Measurements from ENCODE around the gene IFITM10.
A peak's percentile ranks its signal among the peaks of the same experiment; 100 is the strongest.

Gene IFITM10

DNA sequence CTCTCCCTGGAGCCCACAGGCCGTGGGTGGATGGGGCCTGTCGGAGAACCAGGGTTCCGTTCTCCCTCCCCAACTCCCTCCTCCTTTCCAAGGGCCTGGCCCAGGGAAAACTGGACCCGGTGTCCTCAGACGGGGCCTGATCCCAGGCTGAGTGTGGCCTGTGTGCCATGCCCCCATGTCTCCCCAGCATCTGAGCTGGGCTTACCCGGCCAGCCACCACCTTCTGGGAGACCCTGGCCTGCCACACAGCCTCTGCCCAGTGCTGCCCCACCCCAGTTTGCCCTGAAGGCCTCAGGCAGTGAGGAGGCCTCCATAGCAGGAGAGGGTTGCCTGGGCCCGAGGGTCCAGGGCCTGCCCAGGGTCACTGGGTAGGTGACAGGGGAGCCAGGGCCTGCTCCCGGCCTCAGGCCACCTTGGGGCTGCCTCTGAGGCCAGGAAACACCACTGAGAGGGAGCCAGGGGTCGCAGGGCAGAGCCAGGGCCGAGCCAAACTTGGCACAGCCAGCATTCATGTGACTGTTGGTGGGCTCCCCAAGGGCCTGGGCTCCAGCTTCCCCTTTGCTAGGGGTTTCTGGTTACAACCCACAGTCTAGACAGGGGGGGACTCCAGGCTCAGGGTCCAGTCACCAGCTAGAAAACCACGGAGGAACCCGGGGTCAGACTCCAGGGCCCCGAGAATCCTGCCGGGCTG, 590 bp upstream of the IFITM10 start:
- DNase-seq, result no peak

DNA sequence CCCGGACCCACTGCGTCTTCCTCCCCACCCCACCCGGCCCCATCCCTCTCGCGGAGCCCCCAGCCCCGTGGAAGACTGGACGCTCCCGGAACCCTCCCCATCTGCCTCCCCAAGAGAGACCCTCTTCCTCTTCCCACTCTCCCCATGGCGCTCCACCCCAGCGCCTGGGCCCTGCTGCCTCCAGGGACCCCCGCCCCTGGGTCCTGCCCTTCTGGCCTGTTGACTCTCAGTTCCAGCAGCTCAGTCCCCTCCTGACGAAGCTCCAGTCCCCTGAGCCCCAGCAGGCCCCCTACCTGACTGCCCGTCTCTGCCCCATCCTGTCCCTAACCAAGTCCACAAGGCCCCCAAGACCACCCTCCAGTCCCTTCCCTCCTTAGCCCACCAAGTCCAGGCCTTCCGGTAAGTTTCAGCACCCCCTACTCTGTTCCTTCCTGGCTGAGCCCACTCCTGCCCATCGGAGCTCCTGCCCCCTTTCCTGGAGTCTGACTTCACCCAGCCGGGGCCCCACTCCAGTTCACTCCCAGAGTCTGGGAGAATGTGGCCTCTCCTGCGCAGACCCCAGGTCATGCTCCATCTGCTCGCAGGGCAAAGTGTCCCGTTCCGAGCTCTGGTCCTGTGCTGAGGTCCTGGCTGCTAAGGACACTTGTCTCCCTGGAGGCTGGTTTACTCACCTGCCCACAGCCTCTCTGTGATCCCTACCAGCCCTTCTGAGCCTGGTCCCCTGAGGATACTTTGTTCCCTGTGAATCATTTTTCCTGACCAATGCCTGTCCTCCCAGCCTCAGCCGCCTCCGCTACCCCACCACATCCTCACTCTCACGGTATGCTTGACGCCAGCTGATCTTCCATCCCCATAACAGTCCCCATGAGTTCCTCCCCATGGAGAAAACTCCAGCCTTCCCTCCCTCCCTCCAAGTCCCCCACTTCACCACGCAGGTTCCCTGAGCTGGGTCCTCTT, 722 bp downstream of the IFITM10 start:
- no peak for DNase-seq

DNA sequence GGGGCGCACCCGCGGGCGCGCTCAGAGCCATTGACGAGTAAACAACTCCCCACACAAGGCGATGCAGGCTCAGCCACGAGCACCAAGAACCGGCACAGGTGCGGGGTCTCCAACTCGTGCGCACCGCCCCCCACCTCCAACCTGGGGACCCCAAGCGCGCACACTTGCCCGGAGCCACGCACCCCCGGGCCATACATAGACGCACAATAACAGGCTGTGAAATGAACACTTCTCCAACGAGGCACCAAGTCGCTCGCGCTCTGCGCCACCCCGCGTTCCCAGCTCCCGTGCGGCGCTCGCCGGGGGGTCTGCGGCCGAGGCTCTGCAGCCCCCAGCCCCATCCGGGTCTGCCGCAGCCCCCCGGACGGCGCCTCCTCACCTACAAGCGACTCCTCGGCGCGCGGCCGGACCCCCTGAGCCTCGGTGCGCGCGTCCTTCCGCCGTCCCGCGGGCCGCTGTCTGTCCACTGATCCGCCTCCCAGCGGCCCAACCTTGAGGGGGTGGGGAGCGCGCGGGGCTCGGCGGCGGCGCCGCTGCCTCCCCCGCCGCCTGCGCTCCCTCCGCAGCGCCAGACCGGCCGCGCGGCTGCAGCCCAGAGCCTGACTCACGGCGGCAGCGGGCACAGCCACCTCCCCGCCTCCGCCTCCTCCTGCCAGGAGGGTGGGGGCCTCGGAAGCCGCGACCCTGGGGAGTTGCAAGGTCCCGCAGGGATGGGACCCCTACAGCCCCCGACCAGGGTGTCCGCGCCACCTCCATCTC, 1.6 kb downstream of the IFITM10 start:
- peak; percentile 15 for DNase-seq

DNA sequence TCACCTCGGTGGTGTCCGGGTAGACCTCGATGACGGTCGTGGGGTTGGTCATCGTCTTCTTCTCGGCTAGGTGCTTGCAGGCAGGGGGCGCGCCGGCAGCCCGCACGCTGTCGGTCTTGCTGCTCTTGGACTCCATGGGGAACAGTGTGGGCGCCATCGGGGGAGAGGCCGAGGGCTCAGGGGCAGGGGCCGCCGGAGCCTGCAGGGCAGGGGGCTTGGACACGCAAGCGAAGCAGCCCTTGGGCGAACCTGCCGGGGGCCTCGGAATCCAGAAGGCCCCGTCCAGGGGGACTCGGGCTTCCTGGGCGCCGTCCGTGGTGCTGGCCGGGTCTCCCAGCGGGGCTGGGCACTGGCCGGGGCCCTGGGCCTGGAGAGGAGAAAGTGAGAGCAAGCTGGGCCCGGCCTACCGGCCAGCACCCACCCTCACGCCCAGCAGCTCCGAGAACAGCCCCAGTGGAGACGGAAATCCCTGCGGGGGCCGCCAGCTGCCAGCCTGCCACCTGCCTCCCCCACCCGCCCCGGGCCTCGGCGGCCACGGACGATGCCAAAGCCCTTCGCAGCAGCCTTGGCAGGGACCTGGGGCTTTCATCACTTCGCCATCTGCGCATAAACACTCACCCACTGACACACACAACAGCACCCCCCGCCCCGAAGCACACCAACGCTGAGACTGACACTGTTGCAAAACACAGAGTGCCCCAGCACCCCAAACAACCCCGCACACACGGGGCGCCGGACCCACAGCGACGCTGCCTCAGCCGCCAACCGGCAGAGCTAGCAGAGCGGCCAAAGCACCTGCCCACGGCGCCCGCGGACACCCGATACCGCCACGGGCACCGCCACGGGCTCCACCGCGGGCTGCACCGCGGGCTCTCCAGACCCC, 2.4 kb downstream of the IFITM10 start:
- peak; percentile 27 for DNase-seq

DNA sequence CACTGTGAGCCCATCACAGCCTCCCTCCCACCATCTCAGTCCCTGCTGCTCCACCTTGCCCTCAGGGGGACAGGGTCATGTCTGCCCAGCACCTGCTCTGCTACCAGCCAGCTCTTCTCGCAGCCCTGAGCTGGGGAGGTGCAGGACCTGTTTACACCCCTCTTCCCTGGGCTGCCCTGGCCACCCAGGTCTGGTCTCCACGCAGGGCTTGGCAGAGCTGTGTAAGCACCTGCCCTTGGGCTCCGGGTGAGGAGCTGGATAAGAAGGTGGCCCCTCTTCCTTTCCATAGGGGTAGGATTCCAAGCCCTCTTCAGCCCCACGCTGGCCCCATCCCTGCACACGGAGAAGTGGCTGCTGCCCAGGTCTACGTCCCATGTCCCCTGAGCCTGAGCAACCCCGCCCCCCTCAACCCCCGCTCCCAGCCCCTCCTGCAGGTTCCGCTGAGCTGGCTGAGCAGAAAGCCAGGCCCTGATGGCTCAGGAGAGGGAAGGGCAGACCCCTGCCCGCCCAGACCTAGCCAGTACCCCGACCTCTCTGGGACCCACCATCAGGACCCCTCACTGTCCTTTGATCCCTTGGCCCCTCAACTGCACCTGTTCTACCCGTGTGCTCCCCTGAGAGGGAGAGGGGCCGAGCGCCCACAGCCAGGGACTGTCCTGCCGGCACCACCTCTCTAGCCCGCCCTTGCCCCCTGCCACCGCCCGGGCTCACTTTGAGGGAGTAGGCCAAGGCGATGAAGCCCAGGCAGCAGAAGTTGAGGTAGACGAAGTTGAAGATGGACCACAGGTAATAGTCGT, 3.2 kb downstream of the IFITM10 start:
- DNase-seq, result no peak

DNA sequence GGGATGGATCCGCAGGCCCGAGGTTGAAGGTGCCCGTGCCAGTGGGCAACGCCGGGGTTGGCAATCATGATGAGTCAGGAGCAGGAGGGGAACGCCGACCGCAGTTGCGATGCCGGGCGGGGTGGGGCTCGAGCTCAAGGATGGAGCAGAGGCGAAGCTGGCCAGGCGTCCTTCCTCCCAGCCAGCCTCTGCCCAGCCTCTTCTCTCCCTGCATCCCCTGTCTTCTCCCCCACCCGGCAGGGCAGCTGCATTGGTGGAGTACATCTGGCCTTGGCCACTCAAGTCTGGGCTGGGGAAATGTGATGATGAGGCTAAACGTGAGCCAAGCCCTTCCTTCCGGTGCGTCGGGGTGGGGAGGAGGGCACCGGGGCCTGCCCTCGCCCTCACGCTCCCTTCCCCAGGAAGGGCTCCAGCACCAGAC, 3.9 kb downstream of the IFITM10 start:
- no peak for DNase-seq

DNA sequence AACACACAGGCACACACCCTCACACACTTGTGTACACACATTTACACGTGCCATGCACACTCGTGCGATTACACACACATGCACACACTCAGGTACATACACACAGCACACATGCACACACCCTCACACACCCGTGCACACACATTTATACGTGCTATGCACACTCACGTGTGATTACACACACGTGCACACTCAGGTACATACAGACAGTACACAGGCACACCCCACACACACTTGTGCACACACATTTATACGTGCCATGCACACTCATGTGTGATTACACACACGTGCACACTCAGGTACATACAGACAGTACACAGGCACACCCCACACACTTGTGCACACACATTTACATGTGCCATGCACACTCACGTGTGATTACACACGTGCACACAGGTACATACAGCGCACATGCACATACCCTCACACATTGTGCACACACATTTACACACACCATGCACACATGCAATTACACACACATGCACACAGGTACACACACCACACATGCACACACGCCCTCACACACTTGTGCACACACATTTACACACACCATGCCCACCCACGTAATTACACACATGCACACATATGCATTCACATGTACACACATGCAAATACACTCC, 4.6 kb downstream of the IFITM10 start:
- DNase-seq, result no peak

DNA sequence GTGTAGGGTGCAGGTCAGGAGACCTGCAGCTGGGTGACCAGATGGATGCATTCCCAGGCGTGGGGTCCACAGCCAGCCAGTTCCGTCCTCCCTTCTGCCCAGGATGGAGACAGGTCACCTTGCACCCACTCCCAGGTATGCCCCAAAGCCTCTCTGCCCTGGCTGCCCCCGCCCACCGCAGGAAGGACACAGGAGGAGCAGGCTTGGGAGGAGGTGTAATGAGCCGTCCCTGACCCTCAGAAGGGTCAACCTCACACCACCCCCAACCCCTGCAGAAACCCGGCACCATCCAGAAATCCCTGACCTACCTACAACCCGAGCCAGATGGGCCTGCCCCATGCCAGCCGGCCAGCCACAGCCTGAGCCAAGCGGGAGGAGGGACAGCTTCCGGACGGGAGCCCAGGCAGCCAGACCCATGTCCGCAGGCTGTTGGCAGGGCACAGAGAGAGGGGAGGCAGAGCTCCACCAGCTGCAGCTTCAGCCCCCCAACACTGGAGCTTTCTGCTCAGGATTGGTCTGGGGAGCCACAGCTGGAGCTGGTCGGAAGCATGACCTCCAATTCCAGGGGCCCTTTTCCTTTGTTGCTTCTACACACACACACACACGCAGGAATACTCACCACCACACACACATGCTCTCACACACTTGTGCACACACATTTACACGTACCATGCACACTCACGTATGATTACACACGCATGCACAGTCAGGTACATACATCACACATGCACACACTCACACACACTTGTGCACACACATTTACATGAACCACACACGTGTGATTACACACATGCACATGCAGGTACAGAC, 5.3 kb downstream of the IFITM10 start:
- no peak for DNase-seq

DNA sequence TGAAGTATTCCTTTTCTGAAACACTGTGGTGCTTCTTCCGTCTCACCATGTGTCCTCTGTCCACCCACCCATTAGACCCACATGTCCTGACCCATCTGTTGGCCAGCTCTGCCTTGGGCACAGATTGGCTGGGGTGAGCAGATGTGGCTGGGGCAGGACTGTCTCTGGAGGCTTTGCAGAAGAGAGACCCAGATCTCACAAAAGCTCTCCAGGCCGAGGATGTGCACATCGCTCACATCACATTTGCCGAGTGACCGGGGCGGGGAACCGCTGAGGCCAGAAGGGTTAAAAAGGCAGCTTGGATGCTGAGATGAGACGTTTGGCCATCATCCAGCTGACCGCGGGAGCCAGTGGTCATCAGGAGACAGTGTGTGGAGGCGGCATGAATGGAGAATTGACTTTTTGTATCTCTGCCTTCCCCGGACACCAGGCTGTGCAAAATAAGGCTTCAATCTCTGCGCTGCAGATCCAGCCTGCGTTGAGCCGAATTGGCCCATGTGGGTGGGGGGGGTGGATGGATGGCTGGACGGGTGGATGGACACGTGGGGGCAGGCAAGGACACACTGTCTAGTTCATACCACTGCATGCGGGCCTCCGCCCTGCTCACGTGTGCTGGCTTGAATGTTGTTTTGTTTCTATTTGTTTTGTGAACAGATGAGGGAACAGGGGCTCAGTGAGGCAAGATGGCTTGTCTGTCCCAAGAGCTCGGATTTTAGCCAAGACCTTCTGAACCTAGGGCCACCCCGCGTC, 6.1 kb downstream of the IFITM10 start:
- no peak for DNase-seq

DNA sequence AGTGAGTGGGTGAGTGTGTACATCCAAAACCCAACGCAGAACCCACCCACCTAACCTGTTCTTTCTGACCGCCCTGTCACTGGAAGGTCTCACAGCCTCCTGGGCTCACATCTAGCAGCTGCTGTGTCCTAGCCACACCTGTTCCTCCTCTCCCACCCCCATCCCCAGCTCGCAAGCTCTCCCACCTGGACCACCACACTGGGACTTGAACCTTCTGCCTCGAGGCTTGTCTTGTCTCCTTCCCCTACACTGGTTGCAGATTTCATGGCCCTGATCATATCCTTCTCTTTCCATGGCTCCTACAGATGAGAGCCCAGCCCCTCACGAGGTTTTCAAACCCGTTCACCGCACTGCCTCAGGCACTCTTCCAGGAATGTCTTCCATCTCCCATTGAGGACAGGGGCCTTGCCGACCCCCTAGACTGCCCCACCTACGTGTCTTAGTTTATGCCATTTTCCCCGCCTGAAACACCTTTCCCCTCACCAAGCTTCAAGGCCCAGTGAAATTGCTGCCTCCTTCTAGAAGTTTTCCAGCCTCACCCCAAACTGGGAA, 6.7 kb downstream of the IFITM10 start:
- no peak for DNase-seq

DNA sequence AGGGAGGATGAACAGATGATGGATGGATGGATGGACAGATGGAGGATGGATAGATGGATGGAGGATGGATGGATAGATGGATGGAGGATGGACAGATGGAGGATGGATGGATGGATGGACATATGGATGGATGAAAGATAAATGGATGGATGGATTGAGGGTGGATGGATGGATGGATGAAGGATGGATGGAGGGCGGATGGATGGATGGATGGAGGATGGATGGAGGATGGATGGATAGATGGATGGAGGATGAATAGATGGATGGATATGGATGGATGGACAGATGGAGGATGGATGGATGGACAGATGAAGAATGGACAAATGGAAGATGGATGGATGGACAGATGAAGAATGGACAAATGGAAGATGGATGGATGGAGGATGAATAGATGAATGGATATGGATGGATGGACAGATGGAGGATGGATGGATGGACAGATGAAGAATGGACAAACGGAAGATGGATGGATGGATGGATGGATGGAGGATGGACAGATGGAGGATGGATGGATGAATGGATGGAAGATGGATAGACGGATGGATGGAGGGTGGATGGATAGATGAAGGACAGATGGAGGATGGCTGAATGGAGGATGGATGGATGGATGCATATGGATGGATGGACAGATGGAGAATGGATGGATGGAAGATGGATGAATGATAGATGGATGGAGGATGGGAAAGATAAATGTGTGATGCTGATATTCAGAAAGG, 7.4 kb downstream of the IFITM10 start:
- DNase-seq, result no peak

DNA sequence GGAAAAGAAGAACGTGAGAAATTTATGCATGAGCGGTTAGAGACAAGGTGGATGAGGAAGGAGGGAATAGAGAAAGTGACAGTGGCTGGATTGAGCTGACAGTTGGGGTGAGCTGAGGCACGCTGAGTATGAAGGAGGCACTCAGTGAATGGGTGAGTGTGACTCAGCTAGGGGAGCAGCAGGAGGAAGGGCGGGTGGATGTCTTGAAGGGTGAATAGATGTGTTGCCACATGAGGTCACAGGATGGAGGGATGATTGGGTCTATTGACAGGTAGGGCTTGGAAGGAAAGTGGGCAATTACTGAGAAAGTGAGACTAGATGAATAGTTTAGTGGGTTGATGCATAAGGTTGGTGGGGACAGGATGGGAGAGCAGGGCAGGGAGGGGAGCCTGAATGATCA, 8.0 kb downstream of the IFITM10 start:
- no peak for DNase-seq

DNA sequence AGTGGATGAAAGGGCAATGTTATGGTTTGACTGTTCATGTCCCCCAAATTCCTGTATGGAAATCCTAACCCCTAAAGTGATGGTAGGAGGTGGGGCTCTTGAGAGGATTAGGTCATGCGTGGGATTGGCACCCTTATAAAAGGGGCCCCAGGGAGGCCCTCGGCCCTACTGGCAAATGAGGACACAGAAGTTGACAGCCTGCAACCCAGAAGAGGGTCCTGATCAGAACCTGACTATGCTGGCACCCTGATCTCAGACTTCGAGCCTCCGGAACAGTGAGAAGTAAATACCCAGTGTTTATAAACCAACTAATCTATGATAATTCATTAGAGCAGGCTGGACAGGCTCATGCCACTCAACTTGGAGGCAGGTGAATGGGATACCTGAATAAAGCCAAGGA, 8.7 kb downstream of the IFITM10 start:
- DNase-seq, result no peak

DNA sequence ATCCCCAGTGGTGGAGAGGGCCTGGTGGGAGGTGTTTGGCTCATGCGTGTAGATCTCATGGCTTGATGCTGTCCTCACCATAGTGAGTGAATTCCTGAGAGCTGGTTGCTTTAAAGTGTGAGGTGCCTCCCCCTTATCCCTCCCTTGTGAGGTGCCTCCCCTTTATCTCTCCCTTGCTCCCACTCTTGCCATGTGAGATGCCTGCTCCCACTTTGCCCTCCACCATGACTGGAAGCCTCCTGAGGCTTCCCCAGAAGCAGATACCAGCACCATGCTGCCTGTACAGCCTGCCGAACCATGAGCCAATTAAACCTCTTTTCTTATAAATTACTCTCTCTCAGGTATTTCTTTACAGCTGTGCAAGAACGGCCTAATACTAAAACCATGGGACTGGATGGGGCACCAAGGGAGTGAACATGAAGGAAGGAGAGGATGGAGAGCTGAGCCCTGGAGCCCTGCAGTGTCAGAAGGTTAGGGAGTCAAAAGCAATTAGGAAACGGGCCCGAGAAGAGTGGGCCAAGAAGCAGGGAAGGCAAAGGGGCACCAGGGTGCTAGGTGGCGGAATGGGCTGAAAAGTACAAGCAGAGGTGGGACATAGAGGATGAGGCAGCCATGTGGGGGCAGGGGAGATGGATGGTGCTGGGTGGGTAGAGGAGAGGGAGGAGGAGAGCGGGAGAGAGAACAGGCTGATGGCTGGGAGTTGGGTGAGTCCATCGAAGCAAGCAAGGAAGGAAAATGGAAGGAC, 9.4 kb downstream of the IFITM10 start:
- no peak for DNase-seq

DNA sequence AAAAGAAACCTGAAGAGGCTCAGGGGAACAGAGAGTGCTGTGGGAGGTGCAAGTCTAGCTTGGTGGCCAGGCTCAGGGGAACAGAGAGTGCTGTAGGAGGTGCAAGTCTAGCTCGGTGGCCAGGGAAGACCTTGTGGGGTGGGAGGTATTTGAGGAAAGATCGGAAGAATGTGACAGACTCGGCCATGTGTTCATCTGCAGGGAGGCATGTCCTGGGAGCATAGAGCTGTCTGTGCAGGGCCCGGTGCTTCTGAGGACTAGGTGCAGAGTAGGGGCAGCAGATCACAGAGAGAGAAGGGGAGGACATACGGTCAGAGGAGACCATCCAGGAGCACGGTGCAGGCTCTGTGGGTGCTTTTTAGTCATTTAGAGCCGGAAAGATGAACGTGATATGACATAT, 10.8 kb downstream of the IFITM10 start:
- no peak for DNase-seq

DNA sequence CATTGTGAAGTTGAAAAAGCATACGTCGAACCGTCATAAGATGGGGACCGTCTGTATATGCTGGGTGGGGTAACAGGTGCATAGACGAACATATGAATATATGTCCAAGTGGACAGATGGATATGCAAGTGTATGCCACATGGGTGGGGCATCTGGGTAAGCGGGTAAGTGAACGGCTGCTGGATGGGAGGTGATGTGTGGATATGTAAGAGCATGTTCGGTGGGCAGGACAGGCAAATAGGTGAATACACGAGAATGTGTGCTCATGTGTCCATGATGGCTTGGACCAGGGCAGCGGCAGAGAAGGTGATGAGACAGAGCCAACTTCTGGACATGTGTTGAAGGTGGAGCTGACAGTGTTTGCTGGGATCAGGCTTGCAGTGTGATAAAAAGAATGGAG, 12.0 kb downstream of the IFITM10 start:
- no peak for DNase-seq

DNA sequence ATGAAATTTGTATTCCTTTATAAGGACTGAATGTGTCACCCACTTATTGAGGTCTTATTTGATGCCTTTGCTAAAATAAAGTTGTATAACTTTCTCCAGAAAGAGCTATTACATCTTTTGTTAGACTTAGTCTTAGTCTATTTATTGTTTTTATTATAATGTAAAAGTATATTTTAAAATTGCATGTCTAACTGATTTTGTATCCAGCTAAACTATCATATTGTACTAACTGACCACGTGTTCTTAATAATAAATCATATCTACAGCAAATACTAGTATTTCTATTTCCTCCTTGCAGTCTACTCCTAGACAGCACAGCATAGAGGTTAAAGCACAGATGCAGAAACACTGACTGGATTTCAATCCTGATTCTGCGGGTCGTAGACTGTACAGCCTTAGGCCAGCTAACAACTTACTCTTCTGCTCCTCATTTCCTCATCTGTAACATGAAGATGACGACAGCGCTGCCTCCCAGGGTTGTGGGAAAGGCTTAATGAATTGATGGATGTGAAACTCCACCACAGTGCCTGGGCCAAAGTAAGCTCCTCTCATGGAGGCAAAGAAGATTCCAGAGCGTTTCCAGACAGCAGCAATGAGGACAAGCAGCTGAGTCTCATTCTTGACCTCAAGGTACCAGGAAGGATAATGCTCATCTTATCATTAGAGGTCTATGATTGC, 13.2 kb downstream of the IFITM10 start:
- no peak for DNase-seq
